Ecto neural progenitor cell (in vitro differentiated cells): ENCODE measurements around the gene CLEC16A.

Experiments
- DNase-seq: peaks from one replicate; pipeline ENCODE4 v3.0.0-alpha.2; 2018; ENCODE audit warnings: low spot score

Gene CLEC16A

DNA sequence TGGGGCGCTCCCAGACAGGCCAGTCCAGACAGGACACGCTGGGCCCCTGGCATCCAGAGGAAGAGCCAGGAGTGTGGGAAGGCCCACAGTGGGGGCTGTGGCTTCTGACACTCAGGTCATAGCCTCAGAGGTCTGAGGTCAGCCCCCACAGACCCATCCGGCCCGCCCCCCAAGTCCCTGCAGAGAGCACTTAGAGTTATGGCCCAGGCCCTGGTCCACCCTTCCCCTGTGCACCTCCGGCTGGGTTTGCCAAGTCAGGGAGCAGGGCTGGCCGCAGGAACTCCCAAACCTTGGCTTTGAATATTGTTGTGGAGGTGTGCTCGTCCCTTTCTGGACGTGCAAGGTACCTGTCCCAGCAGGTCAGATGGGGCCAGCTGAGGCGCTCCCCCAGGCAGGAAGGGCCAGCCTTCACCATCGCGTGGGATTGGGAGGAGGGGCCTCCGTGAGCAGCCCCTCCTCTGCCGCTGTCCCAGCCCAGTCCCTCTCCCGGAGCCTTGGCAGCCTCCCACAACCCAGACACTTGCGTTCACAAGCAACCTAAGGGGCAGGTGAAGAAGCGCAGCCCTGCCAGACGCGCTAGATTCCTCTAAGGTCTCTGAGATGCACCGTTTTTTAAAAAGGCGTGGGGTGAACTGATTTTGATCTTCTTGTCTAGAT is 237.0 kb downstream of the CLEC16A start:
- no peak for DNase-seq

DNA sequence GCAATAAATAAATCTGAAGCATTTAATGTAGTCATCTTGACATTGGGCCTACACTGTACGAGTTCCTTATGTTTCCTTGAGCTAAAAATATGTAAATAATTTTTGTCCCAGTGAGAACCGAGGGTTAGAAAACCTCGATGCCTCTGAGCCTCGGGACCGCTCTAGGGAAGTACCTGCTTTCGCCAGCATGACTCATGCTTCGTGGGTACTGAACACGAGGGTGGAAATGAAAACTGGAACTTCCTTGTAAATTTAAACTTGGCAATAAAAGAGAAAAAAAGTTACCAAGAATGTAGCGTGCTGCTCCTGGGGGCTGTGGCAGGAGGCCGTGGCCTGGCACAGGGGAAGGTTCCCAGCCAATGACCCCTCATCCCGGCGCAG is 237.5 kb downstream of the CLEC16A start:
- no peak for DNase-seq

DNA sequence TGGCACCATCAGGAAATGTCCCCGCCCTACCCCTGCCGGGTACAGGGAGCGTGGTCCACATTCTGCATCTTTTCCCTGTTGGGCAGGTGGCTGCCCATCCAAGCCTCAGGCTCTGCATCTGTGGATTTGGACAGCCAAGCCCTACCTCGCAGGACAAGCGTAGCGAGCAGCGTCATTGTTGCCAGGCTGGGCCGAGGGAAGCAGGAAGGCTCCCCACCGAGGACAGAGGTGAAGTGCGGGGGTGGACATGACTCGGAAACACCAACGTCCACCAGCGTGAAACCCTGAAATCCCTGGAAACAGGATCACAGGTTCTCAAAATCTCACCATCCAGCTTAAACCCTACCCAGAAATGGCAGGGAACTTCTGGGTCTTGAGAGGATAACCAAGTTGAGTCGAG is 238.0 kb downstream of the CLEC16A start:
- no peak for DNase-seq

DNA sequence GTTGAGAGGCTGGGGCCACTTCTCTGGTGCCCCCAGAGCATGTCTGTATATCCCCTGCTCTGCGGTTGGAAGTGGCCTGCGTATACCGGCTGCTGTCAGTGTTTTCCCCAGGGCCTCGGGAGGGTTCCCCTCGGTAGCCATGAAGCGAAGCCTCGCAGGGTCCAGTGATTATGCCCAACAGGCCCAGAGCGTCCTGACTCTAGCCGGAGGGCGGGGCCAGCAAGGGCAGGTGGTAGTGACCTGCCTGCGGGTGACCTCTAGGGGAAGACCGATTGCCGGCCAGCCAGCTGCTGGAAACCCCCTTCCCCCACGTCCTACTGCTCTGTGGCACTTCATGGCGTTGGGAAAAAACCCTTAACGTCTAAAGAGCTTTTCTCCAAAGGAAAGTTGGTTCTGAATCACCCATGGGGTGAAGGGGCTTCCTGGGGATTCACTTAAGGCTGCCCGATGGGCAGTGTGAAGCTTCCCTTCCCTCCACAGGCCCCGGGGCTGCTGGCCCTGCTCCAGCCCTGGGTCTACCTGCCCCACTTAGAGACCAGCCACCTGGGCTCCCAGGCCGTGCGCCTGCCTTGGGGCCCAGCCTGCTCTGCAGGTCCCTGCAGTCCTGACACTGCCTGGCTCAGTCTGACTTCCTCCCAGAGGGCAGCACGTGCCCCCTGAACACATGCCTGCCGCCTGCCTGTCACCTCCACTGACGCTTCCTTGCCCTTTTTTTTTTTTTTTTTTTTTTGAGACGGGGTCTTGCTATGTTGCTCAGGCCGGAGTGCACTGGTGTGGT is 238.9 kb downstream of the CLEC16A start:
- DNase-seq: peak; percentile 62

DNA sequence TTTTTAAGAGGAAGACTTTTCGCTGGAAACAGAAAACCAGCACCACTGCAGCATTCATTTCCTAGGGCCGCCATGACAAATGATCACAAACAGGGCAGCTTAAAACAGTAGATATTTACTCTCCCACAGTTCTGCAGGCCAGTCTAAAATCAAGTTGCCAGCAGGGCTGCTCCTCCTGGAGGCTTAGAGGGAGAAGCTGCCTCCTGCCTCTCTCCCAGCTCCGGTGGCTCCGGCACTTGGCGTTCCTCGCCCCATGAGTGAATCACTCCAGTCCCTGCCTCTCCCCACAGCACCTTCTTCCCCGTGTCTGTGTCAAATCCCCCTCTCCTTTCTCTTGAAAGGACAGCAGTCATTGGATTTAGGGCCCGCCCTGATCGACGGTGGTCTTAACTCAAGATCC is 239.6 kb downstream of the CLEC16A start:
- DNase-seq: no peak

DNA sequence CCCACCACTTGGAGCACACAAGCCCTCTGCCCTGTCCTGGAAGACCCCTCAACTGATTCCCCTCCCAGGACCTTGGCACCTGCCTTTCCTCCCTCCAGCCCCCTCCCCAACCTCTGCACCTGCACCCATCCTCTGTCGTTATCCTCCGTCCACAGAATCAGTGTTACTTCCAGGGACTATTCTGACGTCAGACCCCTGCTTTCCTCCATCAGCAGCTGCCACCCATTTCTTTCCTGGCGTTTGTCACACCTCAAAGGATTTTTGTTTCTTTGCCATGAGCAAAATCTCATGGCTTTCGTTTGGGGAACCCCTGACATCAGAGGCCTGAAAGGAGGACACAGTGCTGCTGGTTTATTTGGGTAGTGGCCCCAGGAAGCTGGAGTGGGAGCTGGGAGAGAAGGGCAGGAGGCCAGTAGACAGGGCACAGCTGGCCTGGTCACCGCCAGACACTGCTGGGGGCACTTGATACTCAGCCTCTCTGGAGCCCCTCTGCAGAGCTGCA is 243.2 kb downstream of the CLEC16A start:
- DNase-seq: no peak

DNA sequence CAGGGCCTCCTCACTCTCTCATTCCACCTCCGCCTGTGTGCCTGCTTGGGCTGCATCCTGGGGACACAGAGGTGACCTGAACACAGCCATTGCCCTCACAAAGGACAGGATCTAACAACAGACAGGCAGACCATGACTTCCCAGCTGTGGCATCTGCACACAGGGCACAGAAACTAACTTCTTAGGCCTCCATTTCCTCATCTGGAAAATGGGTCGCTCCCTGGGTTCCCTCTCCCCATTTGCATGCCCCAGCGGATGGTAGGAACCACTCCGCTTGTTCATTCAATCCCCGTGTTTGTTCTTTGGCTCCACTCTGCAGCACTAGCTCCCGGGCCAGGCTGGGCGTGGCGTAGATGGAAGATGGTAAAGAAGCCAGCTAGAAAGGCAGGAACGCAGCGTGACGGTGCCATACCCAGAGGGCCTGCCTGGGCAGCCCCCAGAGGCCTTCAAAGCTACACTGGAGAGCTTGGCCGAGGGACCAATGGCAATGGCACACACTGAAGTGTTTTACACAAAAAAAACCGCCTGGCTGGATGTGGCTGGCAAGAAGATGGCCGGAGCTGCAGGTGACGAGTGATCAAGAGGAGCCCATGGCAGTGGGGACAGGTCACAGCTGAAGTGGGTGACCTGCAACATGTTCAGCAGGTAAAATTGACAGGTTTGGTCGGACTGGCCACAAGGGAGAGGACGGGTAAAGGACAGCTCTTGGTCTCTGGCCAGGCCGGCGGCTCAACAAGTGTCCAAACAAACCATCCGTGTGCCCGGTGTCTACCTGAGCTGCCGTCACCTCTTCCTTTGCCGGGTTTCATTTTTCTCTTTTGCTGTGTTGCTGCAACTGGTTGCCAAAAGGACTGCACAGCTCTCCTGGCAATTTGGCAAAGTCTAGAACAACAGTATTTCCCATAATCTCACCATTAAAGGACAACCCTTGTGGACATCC is 244.7 kb downstream of the CLEC16A start:
- no peak for DNase-seq

DNA sequence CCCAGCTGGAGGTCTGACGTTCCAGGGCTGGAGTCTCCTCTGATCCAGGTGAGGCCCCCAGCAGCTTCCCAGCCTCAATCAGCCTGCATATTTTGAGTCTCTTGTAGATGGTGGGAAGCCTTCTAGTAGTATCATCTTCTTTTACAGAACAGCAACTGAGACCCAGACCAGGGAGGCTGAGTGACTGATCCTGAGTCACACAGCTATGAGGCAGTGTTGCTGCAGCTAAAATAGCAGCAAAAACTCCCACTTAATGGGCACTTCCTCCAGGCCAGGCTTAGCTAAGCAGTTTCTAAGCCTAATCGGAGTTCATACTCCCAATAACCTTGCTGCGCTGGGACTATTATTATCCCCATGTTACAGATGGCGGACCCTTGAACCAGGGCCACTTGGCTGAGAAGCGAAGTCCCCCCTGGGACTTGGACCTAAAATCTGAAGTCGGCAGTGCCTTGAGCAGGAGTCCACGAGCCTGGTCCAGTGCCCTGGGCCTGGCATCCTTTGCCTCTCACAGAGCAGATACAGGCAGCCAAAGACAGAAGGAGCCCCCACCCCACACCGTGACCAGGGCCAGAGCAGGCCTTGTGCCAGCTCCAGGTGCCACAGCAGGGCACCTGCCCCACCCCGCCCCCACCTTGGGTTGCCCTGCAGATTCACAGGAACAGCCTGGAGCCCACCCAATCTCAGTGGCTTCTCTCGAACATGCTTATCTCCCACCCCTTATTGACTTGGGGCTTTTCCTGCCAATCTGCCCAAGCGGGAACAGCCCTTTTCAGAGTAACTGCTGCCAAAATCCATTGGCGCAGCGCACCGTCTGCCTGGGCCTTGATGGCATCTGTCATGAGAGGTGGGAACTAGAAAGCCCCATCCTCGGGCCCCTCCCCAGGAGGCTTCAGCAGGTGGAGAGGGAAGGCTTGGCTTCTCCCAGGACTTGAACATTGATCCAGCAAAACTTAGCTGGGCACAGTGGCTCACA is 246.5 kb downstream of the CLEC16A start:
- DNase-seq: no peak

DNA sequence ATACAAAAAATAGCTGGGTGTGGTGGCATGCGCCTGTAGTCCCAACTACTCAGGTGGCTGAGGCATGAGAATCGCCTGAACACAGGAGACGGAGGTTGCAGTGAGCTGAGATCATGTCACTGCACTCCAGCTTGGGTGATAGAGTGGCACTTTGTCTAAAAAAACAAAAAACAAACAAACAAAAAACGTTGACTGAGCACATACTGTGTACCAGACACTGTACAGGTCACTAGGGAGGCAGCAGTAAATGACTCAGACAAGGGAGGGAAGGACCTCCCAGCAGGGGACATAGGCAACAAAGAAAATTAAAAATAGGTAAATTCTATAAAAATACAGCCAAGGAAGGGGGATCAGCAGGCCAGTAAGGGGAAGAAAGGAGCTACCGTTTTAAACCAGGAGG is 247.3 kb downstream of the CLEC16A start:
- DNase-seq: no peak

DNA sequence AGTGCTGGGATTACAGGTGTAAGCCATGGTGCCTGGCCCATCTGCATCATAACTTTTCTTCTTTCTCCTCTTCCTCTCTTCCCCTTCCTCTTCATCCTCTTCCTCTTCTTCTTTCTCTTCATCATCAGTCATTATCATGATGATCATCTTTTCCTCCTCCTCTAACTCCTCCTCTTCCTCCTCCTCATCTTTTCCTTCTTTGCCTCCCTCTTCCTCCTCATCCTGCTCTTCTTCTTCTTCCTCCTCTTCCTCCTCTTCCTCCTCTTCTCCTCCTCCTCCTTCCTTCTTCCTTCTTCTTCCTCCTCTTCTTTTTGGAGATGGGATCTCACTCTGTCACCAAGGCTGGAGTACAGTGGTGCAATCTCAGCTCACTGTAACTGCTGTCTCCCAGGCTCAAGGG is 249.1 kb downstream of the CLEC16A start:
- no peak for DNase-seq

DNA sequence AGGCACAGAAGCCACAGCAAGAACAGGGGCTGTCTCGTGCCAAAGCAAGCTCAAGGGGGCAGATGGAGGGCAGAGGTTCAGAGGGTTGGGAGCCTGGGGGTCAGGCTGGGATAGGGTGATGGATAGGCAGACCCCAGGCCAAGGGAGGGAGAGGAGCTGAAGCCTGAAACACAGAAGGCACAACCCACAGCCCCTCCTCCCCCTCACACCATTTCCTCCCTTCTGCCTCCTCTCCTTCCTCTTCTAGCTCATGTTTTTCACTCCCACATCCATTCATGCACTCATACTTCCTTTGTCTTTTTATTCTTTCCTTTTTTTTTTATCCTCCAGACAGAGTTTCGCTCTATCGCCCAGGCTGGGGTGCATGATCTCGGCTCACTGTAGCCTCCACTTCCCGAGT is 250.5 kb downstream of the CLEC16A start:
- DNase-seq: no peak

DNA sequence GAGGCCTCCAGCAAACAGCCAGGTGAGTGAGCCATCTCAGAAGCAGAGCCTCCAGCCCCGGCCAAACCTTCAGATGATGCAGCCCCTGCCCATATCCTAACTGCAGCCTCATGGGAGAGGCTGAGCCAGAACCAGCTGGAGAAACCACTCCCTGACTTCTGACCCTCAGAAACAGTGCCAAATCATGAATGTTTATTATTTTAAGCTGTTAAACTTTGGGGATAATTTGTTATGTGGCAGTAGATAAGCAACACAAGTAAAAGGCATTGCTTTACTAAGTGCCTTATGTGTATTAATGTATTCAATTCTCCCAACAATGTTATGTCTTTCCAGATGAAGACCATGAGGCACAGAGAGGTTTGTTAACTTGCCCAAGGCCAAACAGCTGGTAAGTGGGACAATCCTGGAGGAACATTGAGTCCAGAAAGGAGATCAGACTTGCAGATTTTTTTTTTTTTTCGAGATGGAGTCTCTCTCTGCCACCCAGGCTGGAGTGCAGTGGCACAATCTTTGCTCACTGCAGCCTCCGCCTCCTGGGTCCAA is 252.0 kb downstream of the CLEC16A start:
- no peak for DNase-seq

DNA sequence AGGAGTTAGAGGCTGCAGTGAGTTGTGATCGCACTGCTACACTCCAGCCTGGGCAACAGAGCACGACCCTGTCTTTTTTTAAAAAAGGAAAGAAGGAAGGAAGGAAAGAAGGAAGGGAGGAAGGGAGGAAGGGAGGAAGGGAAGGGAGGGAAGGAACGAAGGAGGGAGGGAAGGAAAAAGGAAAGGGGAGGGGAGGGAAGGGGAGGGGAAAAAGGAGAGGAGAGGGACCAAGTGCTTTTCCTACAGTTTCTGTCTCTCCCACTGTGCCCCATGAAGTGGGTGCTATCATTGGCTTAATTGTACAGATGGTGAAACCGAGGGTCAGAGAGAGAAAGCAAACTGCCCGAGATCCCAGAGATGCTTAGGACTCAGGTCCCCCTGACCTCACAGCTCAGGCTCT is 254.0 kb downstream of the CLEC16A start:
- no peak for DNase-seq

DNA sequence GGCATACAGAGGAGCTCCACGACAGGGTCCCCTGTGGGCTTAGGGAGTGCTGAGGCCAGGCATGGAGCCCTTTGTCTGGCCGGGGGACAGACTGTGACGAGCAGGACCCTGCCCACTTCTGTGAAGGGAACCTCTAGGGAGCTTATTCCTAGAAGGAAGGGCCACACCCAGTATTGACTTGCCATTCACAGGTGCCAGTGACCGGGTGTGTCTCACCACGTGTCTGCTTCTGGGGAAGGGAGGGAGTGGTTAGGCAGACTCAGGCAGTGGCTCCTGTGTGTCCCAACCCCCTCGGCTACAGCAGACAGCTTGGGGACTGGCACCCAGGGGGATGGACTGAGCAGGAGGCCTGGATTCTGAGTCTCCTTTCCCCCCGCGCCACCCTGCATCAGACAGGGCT is 254.5 kb downstream of the CLEC16A start:
- DNase-seq: no peak

DNA sequence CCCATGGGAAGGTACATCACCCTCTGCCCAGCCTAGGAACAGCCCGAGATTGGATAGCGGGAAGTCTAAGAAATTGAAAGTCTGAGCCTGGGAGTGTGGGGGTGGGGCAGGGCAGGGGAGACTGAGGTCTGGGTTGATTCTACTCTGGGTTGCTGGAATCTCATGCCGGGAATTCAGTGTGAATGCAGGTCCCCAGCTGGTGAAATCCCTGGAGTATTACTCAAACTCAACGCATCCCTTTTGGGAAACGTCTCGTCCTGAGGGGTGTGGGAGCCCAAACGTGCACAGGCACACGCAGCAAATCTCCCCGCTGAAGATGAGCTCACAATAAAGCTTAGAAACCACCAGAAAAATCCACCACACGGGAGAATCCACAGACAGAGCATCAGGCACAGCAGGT is 256.2 kb downstream of the CLEC16A start:
- DNase-seq: no peak

DNA sequence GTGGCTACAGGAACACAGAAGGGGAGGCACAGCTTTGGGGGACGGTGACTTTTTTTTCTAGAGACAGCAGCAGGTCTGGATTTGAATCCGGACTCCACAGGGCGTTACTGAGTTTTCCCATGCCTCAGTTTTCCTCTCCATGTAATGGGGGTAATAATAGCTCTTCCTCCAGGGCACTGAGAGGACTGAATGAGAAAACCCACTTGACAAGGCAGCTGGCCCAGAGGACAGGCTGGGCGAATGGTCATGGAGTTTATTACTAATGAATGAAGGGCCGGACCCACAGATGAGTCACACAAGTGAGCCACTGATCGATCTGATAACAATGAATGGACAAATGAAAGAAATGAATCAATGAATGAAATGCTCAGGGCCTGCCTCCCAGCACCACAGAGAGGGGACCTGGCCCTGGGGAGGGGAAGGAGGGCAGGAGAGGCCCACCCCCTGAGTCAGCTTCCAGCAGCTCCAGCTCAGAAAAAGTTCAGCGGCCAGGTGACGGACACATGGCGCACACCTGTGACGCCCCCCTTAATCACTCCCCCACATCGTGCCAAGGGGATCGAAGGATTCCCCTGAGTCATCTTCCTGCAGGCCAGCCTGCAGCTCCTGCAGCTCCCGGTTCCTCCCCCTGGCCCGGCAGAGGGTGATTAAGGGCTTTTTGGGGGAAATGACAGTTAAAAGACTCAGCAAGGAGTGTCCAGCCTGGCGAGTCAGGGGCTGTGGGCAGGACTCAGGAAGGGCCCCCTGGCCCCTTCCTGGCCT is 257.3 kb downstream of the CLEC16A start:
- no peak for DNase-seq

DNA sequence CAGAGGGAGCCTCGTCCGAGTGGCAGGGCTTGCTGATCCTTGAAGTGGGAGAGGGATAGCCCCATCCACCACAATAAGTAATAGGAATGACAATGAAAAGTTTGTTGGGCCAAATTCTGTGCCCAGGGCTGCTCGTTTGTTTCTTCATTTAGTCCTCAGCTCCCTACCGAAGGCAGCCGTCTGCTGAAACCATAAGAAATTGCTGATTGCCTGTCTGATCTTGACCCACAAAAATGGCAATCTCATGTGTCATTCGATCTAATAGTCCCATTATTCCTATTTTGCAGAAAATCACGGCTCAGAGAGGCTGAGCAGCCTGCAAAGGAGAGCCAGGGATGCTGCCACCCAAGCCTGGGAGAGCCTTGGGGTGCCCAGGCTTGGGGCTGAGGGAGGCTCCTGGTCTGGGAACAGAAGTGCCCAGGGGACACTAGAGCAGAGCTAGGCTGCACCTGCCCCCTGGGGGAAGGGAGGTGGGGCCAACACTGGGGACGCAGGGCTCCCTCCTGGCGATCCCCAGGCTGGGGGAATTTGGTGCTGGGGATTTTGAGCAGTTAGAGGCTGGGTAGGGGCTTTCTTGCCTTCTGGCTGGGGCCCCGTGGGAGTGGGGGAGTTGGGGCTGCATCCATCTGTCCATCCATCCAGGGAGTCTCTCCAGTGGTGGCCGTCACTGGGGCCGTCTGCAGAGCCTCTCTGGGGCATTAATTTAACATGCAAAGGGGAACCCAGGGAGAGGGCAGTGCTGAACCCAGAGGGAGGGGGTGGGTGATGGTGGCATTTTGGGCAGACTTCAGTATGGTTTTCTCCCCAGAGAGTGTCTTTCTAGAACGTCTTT is 258.1 kb downstream of the CLEC16A start:
- DNase-seq: no peak

DNA sequence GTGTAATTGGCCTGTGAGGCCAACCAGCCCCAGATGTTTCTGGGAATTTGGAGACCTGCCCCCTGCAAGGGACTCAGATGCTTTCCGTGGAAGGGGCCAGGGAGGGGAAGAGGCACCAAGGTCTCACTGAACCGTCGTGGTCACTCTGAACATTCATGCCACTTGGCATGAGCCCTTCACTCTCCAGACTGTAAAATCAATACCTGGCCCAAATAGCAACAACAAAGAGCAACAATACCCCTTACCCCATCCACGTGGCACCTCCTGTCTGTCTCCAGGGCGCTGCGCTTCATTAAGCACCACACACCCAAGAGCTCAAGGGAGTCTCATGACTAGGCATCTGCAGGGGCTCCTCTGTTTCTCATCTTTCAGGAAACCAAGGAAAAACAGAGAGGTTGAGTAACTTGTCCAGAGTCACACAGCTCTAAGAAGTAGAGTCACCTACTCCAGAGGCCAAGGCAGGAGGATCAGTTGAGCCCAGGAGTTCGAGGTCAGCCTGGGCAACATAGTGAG is 258.8 kb downstream of the CLEC16A start:
- DNase-seq: no peak

DNA sequence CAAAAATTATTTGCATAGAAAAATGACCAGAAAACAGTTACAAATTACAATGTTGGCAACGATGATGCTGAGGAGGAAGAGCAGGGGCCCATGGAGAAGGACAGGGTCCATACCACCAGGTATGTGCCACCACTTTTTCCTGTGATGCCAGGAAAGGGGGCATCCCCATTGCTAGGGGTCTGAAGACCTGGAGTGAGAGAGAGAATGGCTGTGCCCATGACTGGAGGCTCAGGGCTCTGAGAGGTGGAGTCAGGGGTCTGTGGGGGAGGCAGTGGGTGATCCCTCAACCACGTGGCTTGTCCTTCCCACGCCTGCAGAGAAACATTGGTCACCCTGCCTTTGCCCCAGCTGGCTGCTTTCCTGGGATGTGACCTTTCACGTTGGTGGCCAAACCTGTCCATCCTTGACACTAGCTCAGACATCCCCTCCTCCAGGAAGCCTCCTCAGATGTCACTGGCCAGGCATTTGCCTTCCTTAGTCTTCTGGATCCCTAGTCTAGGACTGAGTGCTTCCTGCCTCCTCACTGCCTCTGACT is 260.2 kb downstream of the CLEC16A start:
- DNase-seq: no peak
